NCI-H82 (cell line): ENCODE results near the gene HOMER2.

Source experiments
- DNase-seq: peaks from one replicate; lab custom pipeline; 2025; lab: John Stamatoyannopoulos, UW

HOMER2 gene

DNA sequence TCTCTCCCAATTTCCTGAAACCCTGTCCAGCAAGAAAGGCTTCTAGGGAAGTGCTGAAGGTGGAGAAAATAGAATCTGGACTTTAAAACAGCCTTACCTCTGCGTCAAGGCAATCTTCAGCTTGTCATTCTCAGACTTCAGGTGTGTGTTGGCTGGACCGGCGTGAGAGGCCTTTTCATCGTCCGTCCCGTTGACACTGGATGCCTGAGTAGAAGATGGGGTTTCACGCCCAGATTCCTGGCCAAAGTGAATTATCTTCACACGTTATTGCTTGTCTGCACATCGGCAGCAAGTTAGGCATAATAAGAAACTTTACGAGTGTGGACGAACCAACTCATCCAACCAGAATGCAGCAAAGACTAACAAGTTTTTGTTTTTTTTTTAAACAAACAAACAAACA lies 93.6 kb downstream of the HOMER2 start:
- no peak for DNase-seq

DNA sequence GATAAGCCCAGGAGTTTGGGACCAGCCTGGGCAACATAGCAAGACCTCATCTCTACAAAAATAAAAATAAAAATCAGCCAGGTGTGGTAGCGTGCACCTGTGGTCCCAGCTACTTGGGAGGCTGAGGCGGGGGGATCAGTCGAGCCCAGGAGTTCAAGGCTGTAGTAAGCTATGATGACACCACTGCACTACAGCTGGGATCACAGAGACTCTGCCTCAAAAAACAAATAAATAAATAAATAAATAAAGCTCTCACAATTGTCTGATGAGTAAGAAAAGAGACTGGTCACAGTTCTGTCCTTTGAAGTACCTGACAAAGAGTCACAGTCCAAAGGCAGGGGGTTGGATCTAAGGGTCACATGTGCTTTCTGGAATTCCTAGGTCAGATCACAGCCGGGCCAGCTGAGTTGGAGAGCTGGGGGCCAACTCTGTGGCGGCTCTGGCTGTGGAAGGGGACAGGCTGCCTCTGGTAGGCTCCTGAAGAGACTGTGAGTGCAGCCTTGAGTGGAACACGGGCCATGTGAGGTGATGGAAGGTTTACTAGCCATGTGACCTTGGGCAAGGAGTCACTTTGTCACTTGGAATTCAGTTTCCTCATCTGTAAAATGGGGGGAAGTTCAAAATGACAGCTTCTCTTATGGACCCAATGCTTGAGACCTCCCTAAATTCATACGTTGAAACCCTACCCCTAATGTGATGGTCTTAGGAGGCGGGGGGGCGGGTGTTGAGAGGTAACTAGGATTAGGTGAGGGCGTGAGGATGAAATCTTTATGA lies 95.9 kb downstream of the HOMER2 start:
- DNase-seq: no peak

DNA sequence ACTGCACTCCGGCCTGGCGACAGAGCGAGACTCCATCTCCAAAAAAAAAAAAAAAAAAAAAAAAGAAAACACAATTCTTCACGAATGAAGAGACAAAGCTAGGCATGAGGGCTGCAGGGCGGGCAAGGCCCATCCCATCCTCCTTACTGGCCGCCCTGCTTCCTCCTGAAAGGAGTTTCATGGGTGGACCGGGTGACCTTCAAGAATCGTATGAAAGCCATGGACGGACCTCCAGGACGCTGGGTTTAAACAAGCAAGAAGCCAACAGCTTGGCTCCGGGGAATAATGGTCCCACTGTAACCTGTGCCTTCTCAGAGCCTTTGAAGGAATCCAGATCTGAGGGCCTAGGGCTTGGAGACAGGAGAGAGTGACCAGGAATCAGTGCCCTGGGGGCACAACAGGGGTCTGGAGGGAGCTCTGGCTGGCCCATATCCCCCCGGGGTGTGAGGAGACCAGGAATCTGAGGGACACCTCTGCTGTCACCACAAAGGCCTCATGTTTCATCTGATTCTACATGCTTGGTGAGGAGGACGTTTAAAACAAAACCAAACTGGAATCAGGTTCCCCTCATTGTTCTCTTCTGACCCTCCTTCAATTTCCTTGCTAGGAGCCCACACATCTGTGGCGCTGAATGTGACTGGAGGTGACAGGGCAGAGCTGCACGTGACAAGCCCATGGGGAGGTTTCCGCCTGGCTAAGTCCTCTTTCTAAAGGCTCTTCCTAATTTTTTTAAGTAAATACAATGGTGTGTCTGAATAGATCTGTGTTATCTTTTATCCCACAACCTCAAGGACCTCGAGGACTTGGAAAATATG lies 97.0 kb downstream of the HOMER2 start:
- no peak for DNase-seq

DNA sequence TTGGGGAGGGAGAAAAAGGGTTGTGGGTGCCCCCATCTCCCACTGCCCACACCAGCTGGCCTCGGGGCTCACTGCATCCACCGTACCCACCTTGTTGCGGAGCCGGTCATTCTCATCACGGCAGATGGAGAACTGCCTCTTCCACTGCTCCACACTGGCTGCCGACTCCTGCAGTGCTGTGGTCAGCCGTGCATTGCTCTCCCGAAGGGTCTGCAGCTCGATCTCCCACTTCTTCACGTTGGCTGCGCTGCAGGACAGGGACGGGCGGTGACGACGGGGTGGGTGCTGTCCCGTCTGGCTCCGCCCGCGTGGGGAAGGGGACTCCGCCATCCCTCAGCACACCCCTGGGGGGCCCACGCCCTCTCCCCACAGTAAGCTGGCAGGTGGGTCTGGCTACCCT lies 98.0 kb downstream of the HOMER2 start:
- no peak for DNase-seq

DNA sequence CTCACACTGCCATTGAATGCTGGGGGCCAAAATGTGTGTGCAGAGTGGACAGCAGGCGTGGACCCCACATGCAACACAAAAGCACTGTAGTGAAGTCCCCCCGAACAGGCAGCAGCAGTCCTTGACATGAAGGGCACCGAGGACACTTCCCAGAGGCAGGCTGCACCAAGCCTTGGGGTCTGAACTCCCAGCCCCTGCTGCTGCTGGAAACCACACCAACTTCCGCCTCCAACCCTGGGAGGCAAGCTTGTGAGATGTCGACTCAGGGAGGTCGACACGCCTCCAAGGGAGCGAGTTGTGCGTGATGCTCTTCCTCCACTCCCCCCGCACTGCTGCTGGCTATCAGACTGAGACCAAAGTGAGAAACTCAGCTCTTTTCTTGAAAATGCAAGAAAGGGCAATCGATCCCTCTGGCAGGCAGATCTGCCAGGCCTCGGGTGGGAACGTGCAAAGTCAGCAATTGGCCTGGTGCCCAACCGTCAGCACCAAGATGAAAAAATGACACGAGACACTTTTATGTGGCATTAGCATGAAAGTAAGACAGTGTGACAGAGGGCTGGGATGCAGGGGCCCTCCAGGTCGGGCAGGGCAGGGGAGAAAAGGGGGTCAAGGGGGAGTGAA lies 99.5 kb downstream of the HOMER2 start:
- peak; percentile 29 for DNase-seq

DNA sequence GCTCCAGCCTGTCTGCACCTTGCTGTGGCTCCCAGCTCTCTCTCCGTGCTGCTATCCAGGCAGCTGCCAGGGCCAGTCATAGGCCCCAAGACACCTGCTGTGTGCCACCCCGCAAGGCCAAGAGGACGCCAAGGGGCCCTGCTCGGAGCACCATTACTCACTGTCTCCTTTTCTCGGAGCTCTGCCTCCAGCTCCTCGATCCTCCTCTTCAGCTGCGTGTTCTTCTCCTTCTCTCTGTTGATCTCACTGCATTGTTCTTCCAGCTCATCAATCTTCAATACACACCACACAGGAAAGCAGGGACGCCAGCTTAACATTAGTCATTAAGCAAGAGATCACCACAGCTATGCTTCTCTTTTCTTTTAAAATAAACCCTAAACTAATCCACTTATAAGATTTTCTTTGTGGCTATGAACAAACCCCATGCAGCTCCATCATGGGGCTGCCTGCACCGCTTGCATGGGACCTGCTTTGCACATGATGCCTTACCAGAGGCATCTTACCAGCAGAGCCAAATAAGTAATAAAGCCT lies 100.5 kb downstream of the HOMER2 start:
- peak; percentile 91 for DNase-seq

DNA sequence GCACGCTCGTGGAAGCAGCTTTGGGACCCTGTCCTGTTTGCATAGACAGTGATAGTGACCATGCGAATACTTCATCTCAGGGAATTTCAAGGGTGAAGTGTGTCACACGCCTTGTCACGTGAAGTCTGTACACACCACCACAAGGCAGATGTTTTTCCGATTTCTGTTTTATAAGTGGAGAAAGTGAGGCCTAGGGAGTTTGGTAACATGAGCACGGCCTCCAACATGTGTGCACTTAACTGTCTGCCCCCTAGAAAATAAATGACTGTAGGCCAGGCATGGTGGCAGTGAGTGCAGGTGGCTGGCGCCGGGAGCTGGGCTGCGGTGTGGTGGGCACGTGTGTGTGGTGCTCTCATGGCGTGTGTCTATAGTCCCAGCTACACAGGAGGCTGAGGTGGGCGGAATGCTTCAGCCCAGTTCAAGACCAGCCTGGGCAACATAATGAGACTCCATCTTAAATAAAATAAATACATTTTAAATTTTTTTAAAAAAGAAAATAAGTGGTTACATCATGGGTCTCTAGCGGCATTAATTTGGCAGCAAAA lies 101.1 kb downstream of the HOMER2 start:
- no peak for DNase-seq

DNA sequence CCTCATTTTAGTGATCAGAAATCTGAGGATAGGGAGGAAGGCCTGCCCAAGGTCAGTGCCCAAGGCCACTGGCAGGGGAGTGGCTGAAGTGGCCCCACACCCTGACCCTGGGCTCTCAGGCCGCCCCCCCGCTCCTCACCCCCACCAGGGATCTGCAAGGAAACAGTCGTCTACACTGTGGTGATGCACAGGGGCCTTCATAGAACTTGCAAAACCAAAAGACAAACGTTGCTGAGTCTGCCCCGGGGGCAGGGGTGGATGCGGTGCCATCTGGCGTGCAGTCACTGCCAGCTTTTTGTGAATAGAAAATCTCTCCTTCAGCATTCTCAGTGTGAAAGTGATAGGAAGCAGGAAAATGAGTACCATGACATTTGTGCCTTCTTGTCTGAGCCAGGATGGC lies 101.8 kb downstream of the HOMER2 start:
- DNase-seq: peak; percentile 39

DNA sequence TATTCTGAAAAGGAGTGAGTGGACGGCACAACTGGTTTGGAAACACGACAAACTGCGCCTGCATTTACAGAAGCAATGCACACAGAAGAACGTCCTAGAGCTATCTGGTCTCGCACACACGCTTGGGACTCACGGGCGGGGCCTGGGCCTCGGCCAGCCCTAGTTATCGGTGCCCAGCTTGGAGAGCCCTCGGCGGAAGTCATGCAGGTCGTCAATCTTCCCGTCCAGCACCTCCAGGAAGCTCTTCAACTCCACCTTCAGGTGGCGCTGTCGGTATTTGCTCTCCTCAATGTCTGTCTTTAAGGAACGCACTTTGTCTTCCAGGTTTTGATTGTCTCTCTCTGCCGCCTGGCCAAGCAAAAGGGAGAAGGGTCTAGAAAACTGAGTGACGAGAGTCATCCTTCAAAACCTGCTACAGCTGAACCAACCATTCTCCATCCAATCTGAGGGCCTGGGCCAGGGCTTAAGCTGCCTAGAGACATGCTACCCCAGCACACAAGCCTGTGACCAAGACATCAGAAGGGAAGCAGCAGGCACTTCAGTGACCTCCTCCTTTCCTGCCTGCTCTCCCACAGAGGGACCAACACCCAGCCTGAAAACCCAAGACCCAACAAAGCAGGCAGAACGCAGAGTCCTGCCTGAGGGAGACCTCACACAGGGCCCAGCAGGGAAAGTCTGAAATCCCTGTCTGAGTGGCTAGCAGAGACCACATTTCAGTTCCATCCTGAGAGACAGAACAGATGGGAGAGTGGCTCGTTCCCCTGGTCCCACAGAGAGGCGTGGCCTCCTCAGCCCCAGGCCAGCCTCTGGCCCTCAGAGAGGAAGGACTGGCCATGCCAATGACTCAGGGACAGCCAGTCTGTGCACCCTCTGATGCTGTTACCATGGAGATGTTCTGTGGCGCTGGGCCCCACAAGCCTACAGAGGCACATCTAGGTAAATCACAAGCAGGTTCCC lies 102.7 kb downstream of the HOMER2 start:
- DNase-seq: peak; percentile 94

DNA sequence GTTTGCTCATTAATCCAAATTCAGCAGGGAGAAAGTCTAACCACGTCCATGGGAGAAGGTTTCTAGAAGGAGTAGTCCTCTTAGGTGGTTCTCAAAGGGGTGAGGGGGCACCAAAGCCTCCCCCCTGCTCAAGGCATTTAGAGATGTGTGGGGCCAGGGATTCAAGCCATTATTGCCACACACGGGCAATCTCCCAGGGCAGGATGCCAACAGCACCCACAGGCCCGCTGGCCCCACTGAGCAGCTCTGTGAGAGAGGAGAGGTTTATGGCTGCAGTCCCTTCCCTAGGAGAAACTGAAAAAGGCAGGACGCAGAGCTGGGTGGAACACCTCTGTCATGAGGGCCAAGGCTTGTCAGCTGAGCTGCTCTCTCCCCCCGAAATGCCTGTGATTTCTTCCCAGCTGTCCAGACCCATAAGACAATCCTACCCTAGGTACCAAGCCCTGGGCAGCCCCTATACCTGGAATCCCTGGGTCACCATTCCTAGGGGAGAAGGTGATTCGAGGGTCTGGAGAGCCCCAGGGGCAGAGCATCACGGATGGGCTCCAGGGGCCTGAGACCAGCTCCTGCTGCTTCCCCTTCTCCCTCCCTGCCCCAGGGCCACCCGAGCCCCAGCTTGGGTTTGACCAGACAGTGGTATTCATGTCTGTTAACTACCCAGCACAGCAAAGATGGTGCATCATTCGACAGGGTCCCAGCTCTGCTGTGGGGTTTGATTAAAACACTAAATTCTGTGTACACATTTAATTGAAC lies 104.1 kb downstream of the HOMER2 start:
- no peak for DNase-seq

DNA sequence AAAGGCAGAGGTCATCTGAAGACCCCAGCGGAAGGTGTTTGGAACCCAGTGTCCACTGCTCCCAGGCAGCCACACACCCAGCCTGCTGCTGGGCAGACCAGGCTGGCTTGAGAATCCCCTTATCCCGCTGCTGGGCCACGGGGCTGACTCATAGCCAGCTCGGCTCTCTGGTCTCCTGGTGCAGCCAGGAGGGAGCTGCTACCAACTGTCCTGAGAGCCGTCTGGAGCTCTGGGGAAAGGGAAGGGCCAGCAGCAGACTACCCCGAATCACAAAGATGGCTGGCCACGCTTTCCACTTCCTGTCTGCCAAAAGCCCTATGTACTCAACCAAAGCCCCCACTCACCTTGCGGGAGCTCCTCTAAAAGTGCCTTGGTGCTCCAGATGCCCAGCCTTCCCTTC lies 104.8 kb downstream of the HOMER2 start:
- no peak for DNase-seq

DNA sequence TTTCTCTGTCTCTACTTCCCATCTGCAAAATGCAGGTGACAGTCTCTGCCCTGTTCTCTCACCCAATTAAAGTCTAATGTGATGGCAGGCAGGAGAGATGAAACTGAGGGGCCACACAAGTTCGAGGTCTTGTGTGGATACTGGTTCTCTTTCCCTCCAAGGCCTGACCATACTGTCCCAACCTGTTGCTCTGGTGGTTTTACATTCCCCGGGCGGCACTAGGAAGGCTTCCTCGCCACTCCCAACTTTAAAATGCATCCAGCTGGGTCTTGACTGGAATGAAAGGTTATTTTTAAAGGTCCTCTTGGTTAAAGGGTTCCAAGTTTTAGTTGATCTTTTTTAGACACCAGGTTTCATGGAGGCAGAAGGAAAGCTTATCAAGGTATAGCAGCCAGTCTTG lies 105.9 kb downstream of the HOMER2 start:
- no peak for DNase-seq

DNA sequence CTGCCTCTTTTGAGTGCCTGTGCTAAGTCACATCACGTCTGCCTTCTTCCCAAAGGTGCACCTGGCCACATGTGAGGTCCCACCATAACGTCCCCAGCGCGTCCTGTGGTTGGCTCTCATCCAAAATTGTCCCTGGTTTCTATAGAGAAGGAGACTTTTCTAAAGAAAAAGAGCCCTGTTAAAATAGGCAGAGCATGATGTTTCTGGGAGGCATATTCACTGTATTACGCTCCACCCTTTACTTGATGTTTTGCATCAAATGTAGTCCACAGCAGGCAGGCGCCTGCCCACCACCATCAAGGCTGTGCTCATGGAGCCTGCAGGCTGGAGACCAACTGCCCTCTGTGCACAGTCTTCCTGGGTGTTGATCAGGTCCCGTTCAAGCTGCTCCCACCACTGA lies 106.8 kb downstream of the HOMER2 start:
- no peak for DNase-seq

DNA sequence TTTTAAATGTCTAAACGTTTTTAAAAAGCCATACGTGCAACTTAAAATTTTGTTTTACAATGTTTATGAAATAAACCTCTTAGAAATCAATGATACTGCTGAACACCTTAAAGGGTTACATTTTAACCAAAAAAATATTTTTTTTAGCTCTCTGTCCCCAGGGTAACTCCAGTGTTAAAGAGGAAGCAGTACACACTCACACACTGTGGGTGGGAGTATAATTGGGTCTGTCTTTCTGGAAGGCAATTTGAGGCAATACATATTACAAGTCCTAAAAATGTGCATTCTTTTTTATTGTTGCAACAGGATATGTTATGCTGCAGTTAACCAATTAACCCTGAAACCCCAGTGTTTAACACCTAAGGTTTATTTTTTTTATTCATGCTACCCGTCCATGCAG lies 109.0 kb downstream of the HOMER2 start:
- DNase-seq: no peak

DNA sequence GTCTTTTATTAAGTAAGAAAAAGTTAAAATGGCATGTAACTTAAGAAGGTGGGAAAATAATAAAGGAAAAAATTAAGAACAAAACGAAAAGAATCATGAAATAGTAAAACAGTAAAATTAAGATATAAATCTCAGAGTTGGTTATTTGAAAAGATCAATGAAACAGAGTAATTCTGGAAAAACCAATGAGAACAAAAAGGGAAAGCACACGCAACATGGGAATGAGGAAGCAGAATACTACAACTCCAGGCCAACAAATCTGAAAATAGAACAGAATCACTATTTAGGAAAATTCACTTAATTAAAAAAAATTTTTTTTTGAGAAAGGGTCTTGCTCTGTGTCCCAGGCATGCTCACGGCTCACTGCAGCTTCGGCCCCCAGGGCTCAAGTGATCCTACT lies 112.4 kb downstream of the HOMER2 start:
- no peak for DNase-seq

DNA sequence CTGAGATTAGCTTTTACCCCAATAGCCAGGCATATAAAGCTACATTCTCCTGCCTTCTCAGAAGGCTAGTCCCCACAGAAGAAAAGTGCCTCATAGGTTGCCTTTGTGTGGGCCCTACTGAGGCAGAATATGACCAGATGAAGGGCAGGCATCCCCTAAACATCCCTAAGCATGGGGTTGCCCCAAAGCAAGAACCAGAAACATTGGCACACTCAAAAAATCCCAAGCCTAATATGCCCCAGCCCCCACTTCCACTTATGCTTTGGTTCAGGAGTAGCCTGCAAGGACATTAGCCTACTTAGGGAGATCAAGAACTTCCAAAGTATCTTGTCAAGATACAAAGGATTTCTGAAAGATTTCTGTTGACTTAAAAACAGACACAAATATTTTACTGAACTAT lies 113.4 kb downstream of the HOMER2 start:
- DNase-seq: no peak

DNA sequence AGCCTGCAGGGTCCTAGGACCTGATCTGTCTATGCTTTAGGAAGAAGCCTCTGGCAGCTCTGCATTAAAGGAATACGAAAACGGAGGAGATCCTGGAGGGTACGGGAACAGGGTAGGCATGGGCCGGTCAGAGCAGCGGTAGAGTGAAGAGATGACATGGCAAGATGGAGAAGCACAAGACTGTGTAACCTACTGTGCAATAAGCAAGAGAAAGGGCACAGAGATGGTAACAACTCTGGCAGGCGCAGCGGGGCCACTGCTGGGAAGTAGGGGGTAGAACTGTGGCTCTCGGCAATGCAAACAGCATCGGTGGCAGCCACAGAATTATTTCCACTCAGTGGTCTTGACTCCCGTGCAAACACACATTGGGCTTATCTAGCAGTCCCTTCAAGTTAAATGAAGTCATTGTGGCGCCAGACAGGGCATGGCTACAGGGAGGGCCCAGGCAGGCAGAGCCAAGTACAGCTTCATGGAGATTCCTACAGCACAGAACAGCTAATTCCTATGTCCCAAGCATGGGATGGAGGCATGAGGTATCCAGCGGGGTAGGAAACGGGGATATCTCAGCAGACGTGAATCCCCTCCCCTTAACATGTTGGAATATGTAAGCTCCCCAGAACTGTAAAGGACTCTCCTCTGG lies 114.3 kb downstream of the HOMER2 start:
- DNase-seq: no peak

DNA sequence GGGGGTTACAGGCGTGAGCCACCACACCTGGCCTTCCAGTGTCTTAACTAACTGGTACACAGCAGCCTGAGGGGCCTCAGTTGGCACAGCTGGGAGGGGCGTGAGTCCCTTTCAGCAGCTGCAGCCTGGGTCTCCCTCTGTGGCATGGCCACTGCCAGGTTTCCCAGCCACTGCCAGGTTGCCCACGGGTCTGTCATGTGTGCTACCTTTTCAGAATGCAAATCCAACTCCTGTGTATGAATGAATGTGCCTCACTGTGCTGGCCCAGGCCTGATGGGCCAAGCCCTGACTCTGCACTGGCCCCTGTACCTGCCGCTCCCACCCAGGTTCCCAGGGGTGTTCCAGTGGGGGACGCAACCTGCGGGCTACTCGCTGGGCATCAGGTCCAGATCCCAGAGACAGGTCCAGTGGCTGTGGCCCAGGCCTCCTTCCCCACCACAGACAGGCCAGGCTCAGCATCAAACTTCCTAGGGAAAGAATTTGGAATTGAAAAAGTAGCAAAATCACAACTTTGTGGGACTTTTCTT lies 117.1 kb downstream of the HOMER2 start:
- no peak for DNase-seq

DNA sequence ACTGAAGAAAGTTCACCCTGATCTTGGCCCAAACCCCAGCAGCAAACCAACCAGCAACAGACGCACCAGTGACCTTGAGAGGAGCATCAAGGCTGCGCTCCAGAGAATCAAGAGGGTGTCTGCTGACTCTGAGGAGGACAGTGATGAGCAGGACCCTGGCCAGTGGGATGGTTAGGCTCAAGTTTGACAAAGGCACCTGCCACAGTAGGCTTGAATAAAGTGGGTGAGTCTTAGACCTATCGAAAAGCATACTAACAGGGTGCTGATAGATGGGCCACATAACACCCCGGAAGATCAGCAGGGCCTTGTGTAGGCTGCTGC lies 119.2 kb downstream of the HOMER2 start:
- no peak for DNase-seq
